GM20431 (cell line): ENCODE measurements around the gene MRPS15.
"Not testable (repeated sequence)": the region's sequence is repeated elsewhere in the genome, so short reads cannot be mapped to it uniquely, and the experiment has no call there.

Experiments
- in situ Hi-C: fragments of 300-500 bp; cut with MseI, MboI; formaldehyde crosslinking; loops from one replicate; pipeline ENCODE4 v1.15.0; 2020; ENCODE audit warnings: low sequenced_read_pairs; ENCODE audit not compliant: unreplicated experiment

Gene MRPS15

DNA sequence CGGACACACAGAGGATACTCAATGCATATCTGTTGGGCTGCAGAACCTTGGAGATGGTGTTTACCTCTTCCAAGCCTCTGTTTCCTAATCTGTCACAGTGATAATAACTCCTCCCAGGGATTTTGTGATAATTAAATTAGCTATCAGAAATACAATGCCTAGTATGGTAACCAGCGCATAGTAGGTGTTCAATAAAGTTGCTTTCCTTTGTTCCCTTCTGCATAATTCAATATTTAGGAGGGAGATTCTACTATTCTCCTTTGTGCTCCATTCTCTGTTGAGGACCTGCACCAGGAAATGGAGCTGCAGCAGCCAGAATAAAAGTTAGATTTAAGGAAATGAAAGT is 21.9 kb upstream of the MRPS15 start:
- in situ Hi-C loops: no loop called here

GRCh38 chr1:36484099-36484498 is 19.9 kb upstream of the MRPS15 start:
- in situ Hi-C loops: no loop called here

DNA sequence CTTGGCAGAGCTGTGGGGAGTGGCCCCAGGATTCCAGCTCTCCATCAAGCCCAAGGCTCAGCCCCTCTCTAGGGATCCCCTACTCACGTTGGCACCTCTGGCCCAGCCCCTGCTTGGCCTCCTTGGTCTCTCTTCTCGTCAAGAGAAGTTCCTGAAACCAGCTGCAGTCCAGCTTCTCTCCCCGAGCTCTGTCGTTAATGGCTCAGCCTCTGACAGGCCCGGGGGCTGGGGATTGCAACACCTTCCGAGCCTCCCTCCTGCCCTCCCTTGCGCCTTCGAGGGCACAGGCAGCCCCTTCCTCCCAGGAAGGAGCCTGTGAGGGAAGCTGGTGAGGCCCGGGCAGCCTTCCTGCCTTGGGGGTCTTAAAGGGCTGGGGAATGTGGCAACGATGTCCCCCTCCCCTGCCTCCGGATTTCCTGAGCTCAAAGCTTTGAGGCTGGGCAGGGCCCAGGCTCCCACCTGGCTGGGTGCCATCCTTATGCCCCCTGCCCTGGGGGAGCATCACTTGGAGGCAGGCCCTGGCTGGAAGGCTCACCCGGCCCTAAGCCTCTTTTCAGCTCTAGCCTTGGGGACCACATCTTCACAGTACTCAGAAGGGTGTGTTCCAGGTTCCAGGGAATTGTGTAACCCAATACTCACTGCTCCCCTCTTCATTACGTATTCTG is 18.7 kb upstream of the MRPS15 start, which contains the start of gene CSF3R:
Gene CSF3R, minus strand, starts transcription at position 190 of the 665 bp plus-strand sequence. CDS start 3,417 bp downstream, outside the sequence.
- in situ Hi-C loops: no loop called here

DNA sequence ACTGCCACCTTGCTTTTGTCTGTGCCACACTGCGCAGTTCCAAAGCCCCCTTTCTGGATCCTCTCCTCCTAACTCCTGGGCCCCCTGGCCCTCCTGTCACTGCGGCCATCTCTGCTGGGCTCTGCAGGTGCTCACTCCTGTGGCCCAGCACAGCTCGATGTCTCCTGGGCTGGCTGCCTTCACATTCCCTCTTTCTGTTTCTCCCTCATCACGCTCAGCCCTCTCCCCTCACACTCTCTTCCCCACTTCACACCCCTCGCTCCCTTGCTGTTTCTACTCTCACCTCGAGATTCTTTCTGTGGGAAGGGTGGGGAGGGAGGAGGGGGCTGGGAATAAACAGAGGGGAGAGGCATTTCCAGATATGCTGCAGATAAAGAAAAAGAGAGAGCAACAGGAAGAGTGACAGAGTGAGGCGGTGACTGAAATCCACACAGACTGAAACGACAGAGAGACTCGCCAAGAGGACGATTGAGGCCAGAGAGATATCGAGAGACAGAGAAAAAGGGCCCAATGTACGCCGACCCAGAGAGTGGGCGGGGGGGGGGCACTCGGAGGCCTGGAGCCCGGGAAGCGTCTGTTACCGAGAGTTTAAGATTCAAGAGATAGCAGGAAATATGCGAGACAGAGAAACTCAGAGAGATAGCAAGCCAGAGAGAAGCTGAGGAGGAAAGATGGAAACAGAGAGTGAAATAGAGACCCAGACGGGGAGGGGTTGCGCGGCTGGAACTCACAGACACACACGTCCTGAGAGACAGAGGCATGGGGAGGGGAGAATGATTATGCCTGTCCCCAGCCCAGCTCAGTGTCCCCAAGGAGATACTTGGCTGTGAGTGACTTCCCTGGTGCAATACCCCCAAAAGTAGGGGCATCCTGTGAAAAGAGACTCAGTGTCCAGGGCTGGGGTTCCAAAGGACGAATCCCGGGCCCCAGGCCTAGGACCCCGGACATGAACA is 17.9 kb upstream of the MRPS15 start:
- in situ Hi-C loops: no loop called here

- in situ Hi-C loops: no loop called here
Observed at GRCh38 chr1:36481091-36481490, 16.9 kb upstream of the MRPS15 start.

DNA sequence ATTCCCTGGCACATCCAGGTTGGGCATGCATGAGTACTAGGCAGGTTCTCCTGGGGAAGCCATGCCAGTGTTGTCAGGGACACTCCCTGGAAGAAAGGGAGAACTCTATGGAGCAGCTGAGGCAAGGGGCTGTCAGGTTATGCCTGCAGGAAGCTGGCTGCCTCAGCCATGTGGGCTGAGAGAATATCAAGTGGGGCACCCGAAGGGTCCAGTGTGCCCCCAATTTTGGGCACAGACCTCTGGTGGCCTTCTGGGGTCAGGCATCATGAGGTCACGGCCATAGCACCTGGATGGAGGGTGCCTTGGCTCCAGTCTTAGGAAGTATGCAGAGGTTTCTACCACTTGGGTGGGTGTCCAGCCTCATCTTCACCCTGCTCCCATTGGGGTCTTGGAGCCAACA is 16.0 kb upstream of the MRPS15 start:
- in situ Hi-C loops: no loop called here

GRCh38 chr1:36479505-36480051 is 15.4 kb upstream of the MRPS15 start:
- in situ Hi-C loops: no loop called here

GRCh38 chr1:36477615-36478014 is 13.4 kb upstream of the MRPS15 start:
- in situ Hi-C loops: not testable (repeated sequence)

DNA sequence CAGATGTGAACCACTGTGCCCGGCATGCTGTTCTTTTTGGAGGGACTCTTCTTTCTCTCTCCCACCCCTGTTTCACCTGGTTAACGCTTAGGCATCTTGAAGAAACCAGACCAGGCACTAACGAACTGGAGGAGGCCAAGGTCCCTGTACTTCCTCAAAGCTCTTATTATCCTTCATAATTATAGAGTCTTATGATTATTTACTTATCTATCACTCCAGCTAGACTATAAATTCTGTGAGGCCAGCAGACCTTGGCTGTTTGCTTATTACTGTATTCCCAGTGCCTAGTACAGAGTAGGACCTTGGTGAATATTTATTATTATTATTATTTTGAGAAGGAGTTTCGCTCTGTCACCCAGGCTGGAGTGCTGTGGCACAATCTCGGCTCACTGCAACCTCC is 12.8 kb upstream of the MRPS15 start:
- in situ Hi-C loops: no loop called here

DNA sequence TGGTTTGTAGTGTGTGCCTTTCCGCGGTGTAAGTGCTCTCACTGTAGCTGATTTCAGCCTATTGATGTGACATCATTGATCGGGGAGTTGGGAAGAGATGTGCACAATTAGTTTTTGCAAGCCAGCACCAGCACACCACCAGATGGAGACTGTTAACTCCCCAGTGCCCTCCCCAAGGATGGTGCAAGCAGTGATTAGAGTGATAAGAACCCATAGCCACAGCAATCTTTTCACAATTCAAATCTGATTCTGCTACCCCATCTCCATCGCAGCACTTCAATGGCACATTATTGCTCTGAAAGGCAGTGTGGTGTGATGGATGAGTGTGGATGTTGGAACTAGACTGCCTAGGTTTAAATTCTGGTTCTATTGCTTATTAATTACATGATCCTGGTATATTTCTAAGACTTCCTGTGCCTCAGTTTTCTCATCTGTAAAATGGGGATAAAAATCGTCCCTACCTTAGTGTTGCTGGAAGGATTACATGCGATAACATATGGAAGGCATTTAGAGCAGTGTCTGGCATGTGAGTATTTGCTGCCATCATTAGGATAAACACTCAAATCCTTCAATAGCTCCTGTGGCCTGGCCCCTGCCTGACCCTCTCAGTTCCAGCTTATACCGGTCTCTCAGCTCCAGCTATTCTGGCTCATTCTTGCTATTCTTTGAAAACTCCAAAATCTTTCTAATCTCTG is 11.9 kb upstream of the MRPS15 start:
- in situ Hi-C loops: no loop called here

DNA sequence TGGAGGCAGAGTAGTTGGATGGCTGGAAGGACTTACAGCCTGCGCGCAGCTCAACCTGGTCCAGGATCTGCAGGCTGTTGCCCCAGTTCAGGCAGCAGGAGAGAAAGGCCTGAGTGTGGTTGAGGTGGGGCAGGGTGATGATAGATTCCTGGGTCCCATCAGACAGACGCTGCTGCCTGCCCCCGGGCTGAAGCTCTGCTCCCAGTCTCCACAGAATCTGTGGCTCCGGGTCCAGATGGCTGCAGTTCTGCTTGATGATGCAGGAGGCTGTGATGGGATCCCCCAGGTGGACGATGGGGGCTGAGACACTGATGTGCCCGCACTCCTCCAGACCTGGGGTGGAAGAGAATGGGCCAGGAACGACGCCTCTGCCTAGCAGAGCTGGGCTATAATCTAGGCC is 11.2 kb upstream of the MRPS15 start:
- in situ Hi-C loops: no loop called here

DNA sequence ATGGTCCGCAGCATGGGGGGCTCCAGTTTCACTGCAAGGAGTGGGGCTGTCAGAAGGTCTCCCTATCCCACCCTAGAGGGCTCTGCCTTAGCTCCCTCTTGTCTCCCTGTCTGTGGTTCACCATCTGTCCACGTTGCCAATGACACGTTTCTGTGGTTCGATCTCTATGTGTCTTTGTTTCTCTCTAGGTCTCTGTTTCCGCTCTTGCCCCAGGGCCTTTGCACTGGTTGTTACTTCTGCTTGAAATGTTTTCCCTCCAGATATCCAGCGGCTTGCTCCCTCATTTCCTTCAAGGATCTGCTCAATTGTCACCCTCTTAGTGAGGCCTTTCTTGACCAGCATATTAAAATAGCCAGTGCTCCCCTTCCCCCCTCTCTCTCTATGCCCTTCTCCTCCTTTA is 8.5 kb upstream of the MRPS15 start:
- in situ Hi-C loops: no loop called here

GRCh38 chr1:36471830-36472641 is 7.9 kb upstream of the MRPS15 start:
- in situ Hi-C loops: no loop called here

DNA sequence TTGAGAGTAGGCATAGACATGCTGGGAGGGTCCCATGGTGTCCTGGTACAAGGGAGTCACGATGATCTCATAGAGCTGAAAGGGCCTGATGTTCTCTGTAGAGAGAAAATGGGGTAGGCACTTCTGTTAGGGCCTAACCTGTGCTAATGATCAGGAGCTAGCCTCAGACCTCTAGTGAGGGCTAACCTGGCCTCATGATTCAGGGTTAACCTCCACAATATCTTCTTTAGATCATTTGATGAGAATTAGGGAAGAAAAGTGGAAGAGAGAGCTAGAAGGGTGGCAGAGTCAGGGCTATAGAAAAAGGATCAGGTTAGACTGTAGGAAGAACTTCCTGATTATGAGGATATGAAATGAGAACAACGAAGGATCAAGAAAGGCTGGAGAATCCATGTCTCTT is 5.0 kb upstream of the MRPS15 start:
- in situ Hi-C loops: no loop called here

DNA sequence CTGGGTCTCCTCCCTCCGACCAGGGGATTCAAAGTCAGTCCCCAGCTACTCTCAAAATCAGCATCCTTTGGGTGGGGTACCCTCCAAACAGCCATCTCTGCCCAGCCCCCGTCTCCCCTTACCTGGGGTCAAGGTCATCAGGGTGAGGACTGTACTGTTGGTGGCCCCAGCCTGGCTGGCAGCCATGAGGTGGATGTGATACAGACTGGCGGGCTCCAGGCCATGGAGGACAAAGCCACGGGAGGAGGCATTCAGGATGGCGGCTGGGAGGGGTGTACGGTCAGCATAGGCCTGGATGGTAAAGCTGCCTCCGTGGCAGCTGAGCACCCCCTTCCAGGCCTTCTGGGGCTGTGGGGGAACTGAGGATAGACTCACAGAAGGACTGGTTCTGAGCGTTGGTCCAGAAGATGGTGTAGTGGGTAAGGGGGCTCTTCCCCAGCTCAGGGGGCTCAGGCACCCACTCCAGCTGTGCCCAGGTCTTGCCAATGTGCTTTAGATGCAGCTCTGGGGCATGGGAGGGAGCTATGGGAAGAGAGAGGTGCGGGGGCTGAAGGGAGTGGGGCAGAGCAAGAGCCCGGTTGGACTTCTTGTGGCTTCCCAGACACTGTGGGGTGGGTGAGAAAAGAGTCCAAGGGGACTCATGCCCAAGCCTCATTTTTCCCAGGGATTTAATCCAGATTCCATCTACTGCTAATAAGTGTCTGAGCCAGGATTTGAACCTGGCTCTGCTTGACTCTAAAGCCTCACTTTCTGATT is 3.7 kb upstream of the MRPS15 start:
- in situ Hi-C loops: no loop called here

DNA sequence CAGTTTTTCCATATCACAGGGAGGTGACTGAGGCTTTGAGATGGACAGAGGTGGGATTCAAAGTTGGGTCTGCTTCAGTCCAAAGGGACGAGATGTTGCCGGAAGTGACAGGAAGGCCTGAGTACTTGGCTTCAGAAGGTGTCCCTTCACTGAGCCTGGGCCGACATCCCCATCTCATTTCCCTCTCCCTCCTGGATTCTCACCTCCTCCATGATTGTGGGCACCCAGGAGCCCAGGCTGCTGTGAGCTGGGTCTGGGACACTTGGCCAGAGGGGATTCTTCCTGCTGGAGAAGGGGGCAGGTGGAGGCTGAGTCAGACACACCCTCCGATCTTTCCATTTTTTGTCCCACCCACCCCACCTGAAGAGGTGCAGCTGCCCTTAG is 2.8 kb upstream of the MRPS15 start:
- in situ Hi-C loops: no loop called here

DNA sequence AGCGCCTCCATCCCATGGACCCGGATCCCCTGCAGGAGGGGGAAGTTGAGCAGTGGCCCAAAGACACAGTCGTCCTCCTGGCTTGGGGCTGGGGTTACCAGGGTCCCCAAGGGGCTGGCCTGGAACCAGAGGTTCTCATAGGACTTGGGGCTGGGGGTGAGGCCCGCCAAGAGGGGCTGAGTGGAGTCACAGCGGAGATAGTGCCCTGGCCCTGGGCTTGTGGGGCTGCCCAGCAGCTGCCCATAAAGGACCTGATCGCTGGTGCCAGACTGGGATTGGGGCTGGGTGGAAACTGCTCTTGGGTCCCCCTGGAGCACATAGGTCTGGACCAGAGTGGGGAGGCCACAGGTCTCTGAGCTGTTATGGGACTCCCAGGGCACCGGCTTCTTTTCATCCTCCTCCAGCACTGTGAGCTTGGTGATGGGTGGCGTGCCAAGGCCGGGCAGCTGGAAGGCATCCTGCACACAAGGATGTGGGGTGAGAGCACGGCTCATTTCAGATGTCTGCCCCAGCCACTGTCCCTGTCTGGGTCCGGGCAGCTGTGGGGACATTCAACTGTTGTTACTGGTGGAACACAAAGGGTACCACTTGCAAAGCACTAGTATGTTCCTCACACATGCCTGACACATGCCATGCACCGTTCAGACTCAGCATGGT is 2.3 kb upstream of the MRPS15 start:
- in situ Hi-C loops: no loop called here

DNA sequence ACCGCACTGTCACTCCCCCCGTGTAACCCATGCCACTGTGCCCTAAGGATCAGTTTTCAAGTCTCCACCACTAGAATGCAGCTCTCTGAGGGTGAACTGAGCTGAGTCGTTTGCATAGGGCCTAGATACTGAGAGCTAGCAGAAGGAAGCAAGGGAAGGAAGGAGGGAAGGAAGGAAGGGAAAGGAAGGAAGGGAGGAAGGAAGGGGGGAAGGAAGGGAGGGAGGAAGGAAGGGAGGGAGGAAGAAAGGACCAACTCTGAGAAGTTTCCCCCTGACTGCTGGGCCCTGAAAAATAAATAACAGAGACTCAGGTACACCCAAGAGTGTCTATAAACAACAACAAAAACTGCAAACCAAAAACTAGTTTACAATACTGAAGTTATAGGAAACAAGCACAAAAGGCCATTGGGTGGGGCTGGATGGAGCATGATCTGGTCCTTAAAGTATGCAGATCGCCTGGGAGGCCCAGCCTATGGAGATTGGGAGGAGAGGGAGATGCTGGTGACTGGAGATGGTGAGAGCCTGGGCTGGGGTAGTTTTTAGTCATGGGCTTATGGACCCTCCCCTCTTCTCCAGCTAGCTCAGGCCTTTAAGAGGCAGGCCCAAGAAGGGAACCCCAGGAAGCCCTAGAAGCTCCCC is 1.7 kb upstream of the MRPS15 start:
- in situ Hi-C loops: no loop called here
